GM12874 (cell line): Measurements from ENCODE around the gene RRP8.

ENCODE experiments used
- TF ChIP-seq, protein P1 (sequence below): IDR thresholded peaks from 2 replicates; pipeline ENCODE4 v1.5.1; 2011; ENCODE audit warnings: low read depth, mild to moderate bottlenecking, control low read depth, low read length, moderate library complexity; ENCODE audit not compliant: insufficient read depth

The RRP8 gene

DNA sequence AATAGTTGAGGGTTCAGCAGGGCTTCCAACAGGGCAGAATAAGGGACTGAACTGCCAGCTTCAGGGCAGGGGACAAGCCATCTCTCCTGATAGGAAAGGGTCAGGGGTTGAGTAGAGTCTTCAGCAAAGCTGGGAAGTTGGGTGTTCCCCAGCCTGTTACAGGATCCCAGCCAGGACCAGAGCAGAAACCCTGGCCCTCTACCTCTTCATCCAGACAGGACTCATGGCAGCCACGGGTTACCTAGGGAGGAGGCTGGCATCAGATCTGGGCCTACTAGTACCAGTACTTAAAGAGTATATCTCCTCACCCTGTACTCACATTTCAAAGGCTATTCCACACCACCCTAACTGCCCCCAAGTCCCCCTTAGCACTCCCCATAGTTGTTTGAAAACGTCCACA is 11.0 kb upstream of the RRP8 start:
- TF ChIP-seq, protein P1, sequence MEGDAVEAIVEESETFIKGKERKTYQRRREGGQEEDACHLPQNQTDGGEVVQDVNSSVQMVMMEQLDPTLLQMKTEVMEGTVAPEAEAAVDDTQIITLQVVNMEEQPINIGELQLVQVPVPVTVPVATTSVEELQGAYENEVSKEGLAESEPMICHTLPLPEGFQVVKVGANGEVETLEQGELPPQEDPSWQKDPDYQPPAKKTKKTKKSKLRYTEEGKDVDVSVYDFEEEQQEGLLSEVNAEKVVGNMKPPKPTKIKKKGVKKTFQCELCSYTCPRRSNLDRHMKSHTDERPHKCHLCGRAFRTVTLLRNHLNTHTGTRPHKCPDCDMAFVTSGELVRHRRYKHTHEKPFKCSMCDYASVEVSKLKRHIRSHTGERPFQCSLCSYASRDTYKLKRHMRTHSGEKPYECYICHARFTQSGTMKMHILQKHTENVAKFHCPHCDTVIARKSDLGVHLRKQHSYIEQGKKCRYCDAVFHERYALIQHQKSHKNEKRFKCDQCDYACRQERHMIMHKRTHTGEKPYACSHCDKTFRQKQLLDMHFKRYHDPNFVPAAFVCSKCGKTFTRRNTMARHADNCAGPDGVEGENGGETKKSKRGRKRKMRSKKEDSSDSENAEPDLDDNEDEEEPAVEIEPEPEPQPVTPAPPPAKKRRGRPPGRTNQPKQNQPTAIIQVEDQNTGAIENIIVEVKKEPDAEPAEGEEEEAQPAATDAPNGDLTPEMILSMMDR: no peak

DNA sequence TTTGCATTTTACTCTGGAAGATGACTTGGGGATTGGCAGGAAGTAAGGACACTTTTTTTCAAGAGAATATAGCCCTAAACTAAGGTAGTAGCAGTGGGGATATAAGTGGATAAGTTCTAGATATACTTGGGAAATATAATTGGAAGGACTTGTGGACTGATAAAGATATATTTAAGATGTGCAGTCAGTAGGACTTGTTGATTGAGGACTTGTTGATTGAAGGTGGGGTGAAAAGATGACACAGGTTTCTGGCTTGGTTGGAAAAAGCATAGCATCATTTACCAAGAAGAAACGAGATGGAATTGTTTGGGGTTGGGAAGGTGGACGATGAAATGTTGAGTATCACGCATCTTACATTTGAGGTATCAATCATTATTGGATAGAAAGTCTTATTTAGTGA is 10.1 kb upstream of the RRP8 start:
- TF ChIP-seq, protein P1: no peak

DNA sequence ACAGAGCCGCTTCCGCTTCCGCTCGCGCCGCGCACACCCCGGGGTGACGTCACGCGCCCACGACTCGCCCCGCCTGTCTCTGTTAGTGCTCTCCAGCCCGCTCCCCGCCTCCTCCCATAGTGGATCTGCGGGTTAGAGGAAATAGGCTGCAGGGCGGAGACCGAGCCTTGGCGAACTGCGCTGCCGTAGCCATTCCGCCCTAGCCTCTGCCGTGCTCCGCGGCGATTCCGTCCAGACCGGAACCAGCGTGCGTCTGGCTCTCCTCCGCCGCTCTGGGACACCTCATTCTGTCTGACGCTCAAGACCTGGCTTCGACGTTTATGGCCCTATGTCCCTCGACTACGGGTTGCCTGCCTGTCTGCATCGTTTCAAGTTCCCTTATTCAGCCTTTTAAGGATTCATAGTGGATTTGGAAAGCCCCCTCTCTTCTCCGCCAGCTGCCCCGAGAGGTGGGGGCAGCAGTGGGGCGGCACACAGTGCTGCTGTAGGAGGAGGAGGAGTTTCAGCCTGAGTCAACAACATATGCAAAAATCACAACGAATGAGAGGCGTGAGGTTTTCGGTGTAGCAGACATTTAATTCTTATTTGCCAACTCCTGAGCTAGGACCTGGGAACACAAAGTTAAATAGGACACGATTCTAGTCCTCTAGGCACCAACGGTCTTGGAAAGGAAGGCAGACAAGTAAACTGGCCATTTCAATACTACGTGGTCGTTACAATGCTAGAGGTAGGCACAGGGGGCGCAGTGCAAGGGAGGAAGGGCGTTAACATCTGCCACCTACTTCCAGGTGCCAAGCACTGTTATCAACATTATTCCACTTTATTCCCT is 9.0 kb upstream of the RRP8 start, which contains the start of gene TAF10:
Gene TAF10, minus strand, starts transcription at position 4 of the 829 bp plus-strand sequence. CDS start 27 bp downstream, outside the sequence.
- TF ChIP-seq, protein P1: peak; percentile 62

DNA sequence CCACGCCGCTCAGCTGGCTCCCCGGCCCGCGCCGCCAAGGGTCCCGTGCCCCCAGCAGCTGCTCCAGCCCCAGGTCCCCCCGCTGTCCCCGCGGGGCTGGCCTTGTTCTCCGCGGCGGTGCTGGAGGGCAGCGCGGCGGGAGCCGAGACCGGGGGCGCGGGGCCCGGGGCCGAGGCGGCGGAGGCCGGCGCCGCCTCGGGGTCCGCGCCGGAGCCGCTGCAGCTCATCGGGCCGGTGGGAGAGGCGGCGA is 8.5 kb upstream of the RRP8 start:
- TF ChIP-seq, protein P1: no peak

DNA sequence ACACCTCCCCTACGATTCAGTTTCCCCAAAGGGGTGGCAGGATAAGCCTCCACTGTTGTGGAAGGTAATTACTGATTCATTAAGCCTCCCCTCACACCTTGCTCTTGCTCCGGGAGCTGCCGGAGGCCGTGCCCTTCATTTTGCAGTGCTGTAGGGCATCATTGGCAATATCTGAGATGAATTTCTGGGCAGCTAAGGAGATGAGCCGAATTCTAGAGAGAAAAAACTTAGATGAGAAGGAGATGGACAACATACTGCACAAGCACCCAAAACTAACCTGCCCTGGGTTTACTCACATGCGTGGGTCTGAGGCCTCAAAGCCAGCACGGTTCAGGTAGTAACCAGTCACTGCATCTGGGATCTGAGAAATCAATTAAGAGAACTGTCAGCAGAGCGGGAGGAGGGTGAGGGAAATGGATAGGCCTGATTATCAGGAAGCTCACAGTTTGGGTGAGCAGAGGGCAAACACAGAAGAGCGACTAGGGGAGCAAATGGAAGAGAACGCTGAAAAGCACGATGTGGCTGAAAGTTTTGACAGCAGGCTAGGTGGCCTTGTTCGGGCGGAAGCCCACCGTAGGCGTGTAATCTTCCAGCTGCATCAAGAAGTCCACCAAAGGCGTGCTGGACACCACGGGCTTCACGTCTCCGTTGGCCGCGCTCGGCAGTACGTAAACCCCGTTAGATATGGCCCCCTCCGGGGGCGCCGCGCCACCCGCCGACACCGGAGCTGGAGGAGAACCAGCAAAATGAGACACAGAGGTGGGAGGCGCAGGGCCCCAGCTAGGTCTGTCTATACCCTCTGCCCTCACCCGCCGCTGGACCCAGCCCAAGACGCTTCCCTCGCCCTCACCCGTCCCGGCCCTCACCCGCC is 7.9 kb upstream of the RRP8 start:
- TF ChIP-seq, protein P1: no peak

DNA sequence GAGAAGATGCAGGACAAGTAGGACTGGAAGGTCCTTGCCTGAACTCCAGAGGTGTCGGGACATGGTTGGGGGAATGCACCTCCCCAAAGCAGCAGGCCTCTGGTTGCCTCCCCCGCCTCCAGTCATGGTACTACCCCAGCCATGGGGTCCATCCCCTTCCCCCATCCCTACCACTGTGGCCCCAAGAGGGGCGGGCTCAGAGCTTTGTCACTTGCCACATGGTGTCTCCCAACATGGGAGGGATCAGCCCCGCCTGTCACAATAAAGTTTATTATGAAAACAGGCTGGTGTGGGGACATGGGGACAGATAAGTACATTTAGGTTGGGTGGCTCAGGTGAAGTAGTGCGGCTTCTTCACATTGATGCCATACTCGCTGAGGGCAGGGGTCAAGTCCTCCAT is 7.2 kb upstream of the RRP8 start:
- TF ChIP-seq, protein P1: no peak

DNA sequence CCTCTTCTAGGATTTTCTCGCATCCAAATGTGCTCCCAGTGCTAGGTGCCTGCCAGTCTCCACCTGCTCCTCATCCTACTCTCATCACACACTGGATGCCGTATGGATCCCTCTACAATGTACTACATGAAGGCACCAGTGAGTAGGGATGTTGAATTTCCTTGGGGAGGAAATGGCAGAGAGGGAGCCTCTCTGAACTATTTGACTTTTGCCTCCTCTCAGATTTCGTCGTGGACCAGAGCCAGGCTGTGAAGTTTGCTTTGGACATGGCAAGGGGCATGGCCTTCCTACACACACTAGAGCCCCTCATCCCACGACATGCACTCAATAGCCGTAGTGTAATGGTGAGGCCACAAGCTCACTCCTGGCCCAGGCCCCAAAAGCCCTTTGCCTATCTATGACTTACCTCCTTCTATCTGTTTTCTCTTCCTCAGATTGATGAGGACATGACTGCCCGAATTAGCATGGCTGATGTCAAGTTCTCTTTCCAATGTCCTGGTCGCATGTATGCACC is 6.1 kb upstream of the RRP8 start:
- TF ChIP-seq, protein P1: no peak
